ENCODE results near the gene CD200.
"Not testable (repeated sequence)": the region's sequence is repeated elsewhere in the genome, so short reads cannot be mapped to it uniquely, and the experiment has no call there.

Gene CD200

GRCh38 chr3:112390783-112391641 lies 58.1 kb downstream of the CD200 start:
- peak; percentile 47 for DNase-seq (ENCODE audit: low spot score)

DNA sequence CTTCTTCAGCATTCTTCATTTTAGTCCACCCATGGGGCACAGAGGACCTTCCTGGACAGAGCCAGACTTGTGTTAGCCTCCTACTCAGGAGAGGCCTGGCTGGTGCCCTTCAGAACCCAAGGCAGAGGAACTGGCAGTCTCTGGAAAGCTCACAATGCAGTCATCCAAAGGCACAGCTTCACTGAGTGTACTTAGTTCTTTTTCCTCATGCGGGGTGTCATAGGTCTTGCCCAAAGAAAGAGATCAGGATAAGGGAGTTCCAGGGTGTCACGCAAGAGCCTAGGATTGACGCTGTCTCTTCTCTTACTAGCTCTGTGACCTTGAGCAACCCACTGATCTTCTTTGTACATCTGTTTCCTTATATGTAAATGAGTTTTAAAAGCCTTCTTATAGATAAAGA lies 58.7 kb downstream of the CD200 start:
- DNase-seq (ENCODE audit: low spot score), result no peak

GRCh38 chr3:112392393-112393359 lies 59.7 kb downstream of the CD200 start:
- DNase-seq (ENCODE audit: low spot score), result no peak

- no peak for DNase-seq (ENCODE audit: low spot score)
Measured at GRCh38 chr3:112393360-112393728, 60.4 kb downstream of the CD200 start.

GRCh38 chr3:112394003-112394640 lies 61.2 kb downstream of the CD200 start:
- DNase-seq (ENCODE audit: low spot score), result no peak

- DNase-seq (ENCODE audit: low spot score), result no peak
Measured at GRCh38 chr3:112395181-112395895, 62.4 kb downstream of the CD200 start.

DNA sequence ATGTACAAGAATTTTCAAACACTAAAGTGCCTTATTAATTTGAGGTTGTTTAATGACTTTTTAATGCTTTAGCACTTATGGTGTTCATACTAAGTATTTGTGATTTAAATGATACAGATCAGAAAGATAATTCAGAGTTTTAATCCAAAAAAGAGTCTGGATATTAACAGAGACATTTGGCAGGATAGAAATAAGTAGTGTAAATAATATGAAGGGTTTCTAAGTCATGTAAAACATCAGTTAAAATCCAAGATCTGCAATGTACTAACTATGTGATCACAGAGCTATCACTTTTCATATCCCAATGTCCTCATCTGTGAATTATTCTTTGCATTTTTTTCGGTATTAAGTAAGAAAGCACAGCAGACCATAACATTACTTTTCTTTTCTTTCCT lies 62.9 kb downstream of the CD200 start:
- DNase-seq (ENCODE audit: low spot score), result no peak

- DNase-seq (ENCODE audit: low spot score), result no peak
Measured at GRCh38 chr3:112397556-112397955, 64.6 kb downstream of the CD200 start.

DNA sequence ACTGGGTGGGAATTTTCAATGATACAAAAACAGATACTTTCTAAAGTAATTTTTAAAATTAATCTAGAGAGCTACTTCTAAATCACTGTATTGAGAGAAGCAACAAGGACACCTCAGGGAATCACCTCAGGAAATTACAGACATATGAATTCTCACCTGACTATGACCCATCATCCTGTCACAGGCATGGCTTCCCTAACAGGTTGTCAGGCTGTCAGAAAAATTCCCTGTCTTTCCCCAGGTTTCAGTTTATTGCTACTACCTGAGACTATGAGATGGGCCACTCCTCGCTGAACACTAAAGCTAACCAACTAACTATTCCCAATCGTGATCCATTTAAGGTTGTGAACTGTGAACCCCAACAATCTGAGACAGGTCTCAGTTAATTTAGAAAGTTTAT lies 66.1 kb downstream of the CD200 start:
- DNase-seq (ENCODE audit: low spot score), result no peak

GRCh38 chr3:112399554-112399953 lies 66.6 kb downstream of the CD200 start:
- not testable (repeated sequence) for DNase-seq (ENCODE audit: low spot score)

DNA sequence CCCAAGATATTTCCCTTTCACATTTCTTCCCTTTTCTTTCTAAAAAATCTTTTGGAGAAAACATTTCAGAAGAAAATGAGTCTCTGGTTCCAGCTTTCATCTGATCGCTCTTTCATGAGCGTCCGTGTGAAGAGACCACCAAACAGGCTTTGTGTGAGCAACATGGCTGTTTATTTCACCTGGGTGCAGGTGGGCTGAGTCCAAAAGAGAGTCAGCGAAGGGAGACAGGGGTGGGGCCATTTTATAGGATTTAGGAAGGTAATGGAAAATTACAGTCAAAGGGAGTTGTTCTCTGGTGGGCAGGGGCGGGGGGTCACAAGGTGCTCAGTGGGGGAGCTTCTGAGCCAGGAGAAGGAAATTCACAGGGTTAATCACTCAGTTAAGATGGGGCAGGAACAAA lies 67.4 kb downstream of the CD200 start:
- DNase-seq (ENCODE audit: low spot score), result not testable (repeated sequence)

DNA sequence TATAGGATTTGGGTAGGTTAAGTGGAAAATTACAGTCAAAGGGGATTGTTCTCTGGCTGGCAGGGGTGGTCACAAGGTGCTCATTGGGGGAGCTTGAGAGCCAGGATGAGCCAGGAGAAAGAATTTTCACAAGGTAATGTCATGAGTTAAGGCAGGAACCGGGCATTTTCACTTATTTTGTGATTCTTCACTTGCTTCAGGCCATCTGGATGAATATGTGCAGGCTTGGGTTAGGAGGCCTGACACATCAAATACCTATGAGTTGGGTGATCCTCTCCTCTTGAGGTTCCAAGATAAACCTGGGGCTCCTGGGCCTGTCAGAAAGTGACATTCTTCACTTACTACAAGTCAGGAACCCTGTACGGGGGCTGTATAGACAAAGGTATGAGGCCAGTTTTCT lies 68.7 kb downstream of the CD200 start:
- DNase-seq (ENCODE audit: low spot score), result no peak

DNA sequence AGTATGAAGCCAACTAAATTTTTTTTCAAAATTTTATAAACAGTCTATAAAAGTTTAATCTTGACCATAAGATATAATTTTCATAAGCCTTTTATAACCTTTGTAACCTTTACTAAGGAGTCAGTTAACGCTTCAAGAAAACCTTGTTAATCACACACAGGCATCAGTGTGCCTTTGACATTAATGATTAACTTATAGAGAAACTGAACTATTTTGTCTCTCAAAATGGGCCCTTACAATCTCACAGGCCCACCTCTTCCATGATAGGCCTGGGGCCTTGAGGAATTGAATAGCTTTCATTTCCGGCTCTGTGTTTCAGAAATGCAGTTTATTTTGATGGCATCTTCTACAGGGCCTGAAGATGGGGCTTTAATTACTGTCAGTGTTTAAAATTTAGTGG lies 70.1 kb downstream of the CD200 start:
- DNase-seq (ENCODE audit: low spot score), result no peak

DNA sequence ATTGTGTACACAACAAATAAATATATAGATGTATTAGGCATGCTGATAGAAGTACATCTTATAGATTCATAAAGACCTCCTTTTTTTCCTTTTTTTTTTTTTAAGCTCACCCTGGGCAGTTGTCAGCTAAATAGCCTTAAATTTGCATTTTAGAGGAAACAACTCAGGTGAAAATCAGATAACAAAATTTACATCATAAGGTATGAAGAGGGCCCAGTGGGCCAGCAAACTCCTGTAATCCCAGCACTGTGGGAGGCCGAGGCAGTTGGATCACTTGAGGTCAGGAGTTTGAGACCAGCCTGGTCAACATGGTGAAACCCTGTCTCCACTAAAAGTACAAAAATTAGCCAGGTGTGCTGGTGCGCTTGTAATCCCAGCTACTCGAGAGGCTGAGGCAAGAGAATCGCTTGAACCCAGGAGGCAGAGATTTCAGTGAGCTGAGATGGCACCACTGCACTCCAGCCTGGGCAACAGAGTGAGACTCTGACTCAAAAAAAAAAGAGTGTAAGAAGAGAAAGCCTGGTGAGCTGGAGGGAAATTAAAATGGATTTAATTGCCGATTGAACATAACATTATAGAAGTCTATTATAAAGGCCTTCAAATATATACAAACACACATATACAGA lies 72.1 kb downstream of the CD200 start:
- DNase-seq (ENCODE audit: low spot score), result not testable (repeated sequence)

GRCh38 chr3:112405845-112406244 lies 72.9 kb downstream of the CD200 start:
- DNase-seq (ENCODE audit: low spot score), result no peak

DNA sequence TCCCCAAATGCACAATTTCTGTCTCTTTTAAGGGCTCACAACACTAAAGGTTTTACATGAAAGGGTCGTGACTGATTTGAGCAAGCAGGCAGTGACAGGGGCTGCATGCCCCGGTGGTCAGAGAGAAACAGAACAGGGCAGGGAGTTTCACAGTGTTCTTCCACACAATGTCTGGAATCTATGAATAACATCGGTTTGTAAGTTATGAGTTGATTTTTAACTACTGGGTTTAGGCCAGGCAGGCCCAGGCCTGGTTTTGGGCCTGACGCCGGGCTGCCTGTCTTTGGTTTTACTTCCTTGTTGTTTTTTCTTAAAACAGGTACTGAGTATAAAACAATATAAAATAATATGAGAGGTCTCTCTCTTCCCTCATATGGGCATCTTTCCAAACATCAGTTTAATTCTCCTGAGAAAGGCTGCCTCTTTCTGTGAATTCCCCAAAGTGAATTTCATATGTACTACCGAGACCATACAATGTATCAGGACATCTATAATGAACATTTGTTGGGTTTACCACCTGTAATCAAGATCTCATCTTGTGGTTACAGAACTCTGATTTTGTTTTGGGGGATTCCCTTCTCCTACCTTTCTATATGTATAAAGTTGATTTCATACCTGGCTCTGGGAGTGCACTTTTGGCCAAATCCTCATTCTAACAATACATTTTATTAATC lies 74.4 kb downstream of the CD200 start:
- DNase-seq (ENCODE audit: low spot score), result no peak

DNA sequence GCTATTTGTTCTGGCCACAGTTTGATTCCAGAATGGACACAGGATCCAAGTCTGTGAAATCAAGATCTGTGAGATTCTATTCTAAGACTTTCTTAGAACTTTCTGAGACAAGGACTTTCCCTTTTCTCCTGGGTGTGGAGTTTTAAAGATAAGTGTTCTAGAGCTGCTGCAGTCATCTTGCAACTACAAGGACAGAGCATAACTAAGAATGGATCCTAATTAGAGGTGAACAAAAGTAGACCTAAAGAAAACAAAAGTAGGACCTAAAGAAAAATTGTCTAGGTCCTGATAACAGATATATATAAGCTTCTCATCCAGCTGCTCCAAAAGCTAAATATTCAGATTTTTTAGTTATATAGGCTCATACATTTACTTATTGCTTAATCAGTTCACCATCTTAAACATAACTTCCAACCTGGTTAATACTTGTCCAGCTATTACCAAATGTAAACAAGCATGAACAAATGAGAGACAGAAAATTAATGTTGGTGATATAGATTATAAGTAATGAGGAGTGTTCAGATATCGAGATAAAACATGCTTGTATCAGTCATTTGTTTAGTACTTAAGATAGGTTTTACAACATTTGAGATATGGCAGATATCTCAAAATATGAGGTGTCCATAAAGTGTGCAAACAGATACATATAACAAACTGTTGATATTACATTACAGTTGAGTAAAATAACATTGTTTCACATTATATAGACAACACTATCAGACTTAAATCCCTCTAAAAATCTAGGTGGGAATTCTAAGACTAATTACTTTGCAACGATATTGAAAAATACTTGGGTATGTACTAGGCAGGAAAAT lies 75.1 kb downstream of the CD200 start:
- DNase-seq (ENCODE audit: low spot score), result no peak

DNA sequence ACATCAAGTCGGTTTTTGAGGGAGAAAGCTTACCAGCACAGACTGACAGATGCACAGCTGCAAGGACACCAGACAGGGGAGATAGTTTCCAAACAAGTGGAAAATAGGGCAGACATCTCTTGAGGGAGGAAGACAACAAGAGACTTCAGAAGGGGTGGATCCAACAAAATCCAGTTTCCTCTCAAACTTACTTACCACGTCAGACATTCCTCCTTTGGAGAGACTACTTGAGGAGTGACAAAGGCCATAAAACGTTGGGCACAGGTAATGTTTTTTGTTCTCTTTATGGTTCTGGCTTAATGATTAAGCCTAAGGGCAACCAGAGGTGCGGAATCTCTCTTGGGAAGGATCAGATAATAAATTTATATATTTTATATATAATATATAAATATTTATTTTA lies 76.1 kb downstream of the CD200 start:
- DNase-seq (ENCODE audit: low spot score), result no peak

DNA sequence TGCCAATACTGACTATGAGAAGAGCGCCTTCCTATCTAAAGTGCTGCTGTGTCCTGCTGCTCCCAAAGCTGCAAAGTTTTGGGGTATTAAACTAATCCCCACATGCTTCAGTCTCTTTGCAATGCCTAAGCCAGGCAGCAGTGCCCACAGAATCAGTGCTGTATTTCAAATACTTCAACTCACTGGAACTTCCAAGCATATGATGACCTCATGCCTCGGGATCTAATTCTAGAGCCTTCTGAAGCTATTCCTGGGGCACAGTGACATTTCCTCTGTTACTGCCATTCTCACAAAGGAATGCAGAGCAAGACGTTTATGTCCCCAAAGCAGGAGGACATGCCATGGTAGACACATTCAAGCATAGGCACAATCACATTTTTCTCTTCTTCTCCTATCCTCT lies 78.5 kb downstream of the CD200 start:
- peak; percentile 14 for DNase-seq (ENCODE audit: low spot score)
